Measurements from ENCODE around the gene DPH6. TPM values are rescaled to one million over a fixed set of nuclear protein-coding genes. Genes with fewer than 3 reads are reported as not detected.

Gene DPH6
- total RNA-seq, 1 experiment from 2014 or later, result 31.7 TPM

DNA sequence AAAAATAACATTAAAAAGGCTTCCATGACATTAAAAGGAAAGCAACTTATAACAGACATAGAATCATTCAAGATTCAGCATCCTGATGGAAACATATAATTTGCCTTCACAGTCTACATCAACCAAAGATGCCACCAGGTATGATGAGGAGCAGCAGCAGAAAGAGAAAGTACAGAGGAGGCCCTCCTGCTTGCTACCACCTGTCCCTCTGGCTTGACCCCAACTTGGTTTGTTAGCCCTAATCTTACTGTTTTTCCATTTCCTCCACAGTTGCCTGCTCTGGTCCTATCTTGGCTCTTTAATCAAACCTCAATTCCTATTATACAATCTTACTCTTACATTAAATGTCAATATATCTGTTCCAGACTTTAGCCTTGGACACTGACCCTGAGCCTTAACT is 171.3 kb downstream of the DPH6 start (continued):
- TF ChIP-seq, protein P1, sequence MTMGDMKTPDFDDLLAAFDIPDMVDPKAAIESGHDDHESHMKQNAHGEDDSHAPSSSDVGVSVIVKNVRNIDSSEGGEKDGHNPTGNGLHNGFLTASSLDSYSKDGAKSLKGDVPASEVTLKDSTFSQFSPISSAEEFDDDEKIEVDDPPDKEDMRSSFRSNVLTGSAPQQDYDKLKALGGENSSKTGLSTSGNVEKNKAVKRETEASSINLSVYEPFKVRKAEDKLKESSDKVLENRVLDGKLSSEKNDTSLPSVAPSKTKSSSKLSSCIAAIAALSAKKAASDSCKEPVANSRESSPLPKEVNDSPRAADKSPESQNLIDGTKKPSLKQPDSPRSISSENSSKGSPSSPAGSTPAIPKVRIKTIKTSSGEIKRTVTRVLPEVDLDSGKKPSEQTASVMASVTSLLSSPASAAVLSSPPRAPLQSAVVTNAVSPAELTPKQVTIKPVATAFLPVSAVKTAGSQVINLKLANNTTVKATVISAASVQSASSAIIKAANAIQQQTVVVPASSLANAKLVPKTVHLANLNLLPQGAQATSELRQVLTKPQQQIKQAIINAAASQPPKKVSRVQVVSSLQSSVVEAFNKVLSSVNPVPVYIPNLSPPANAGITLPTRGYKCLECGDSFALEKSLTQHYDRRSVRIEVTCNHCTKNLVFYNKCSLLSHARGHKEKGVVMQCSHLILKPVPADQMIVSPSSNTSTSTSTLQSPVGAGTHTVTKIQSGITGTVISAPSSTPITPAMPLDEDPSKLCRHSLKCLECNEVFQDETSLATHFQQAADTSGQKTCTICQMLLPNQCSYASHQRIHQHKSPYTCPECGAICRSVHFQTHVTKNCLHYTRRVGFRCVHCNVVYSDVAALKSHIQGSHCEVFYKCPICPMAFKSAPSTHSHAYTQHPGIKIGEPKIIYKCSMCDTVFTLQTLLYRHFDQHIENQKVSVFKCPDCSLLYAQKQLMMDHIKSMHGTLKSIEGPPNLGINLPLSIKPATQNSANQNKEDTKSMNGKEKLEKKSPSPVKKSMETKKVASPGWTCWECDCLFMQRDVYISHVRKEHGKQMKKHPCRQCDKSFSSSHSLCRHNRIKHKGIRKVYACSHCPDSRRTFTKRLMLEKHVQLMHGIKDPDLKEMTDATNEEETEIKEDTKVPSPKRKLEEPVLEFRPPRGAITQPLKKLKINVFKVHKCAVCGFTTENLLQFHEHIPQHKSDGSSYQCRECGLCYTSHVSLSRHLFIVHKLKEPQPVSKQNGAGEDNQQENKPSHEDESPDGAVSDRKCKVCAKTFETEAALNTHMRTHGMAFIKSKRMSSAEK (CRISPR knock-in tag; IDR thresholded peaks at IDR 0.05; ENCODE audit: borderline replicate concordance), result no peak
- TF ChIP-seq ZNF121 (CRISPR knock-in tag; IDR thresholded peaks at IDR 0.05), result no peak
- TF ChIP-seq MXD4 (CRISPR knock-in tag; IDR thresholded peaks at IDR 0.05; ENCODE audit: borderline replicate concordance), result no peak
- TF ChIP-seq ELF4 (CRISPR knock-in tag; IDR thresholded peaks at IDR 0.05; ENCODE audit: low read depth), result no peak

- H3K27ac Mint-ChIP-seq, result no peak overlapping the region
- H3K4me1 Mint-ChIP-seq, result no peaks in the 10 kb centered on the region
- ATAC-seq (no peak), DNase-seq (ENCODE audit: low spot score) (no peak)
- no peak for TF ChIP-seq ZNF281 (CRISPR knock-in tag; IDR thresholded peaks at IDR 0.05)
- TF ChIP-seq TEAD1 (CRISPR knock-in tag; IDR thresholded peaks at IDR 0.05), result no peak
- no peak for TF ChIP-seq CREB1 (CRISPR knock-in tag; IDR thresholded peaks at IDR 0.05)
- no peak for TF ChIP-seq OVOL2 (CRISPR knock-in tag; IDR thresholded peaks at IDR 0.05; ENCODE audit: borderline replicate concordance)
- TF ChIP-seq ZNF423 (CRISPR knock-in tag; IDR thresholded peaks at IDR 0.05), result no peak
- TF ChIP-seq, protein P2, sequence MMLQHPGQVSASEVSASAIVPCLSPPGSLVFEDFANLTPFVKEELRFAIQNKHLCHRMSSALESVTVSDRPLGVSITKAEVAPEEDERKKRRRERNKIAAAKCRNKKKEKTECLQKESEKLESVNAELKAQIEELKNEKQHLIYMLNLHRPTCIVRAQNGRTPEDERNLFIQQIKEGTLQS (CRISPR knock-in tag; conservative IDR thresholded peaks at IDR 0.05), result no peak
- TF ChIP-seq ESRRA (CRISPR knock-in tag; IDR thresholded peaks at IDR 0.05; ENCODE audit: borderline replicate concordance), result no peak
- TF ChIP-seq SP1 (CRISPR knock-in tag; conservative IDR thresholded peaks at IDR 0.05), result no peak
- no peak for TF ChIP-seq MAX (CRISPR knock-in tag; IDR thresholded peaks at IDR 0.05)
- TF ChIP-seq ZSCAN18 (CRISPR knock-in tag; IDR thresholded peaks at IDR 0.05), result no peak
- TF ChIP-seq STAT6 (CRISPR knock-in tag; conservative IDR thresholded peaks at IDR 0.05; ENCODE audit: low read depth), result no peak
- TF ChIP-seq, protein P3, sequence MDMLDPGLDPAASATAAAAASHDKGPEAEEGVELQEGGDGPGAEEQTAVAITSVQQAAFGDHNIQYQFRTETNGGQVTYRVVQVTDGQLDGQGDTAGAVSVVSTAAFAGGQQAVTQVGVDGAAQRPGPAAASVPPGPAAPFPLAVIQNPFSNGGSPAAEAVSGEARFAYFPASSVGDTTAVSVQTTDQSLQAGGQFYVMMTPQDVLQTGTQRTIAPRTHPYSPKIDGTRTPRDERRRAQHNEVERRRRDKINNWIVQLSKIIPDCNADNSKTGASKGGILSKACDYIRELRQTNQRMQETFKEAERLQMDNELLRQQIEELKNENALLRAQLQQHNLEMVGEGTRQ (CRISPR knock-in tag; IDR thresholded peaks at IDR 0.05), result no peak
- TF ChIP-seq HMGA2 (CRISPR knock-in tag; IDR thresholded peaks at IDR 0.05), result no peak
- H3K4me3 Mint-ChIP-seq, result no peak overlapping the region
- peaks cover 41% of the 10 kb centered on the region for H3K36me3 Mint-ChIP-seq
- H3K9me3 Mint-ChIP-seq, result peaks cover 63% of the 10 kb centered on the region
- ChIA-PET POLR2A (no interaction called here), CTCF (no interaction called here)
- H3K27me3 Mint-ChIP-seq (ENCODE audit: low read depth), result peaks cover 3% of the 10 kb centered on the region; the same call in 1 of the 2 replicates
Measured at GRCh38 chr15:35362195-35362829, 183.7 kb downstream of the DPH6 start.
